GM06990 (cell line): ENCODE measurements around the gene GRAP2.
"Not testable (repeated sequence)": the region's sequence is repeated elsewhere in the genome, so short reads cannot be mapped to it uniquely, and the experiment has no call there.

Source experiments
- DNase-seq: peaks from one replicate; pipeline ENCODE4 v3.0.0-alpha.2; 2011; ENCODE audit not compliant: insufficient read length; ENCODE audit errors: extremely low read depth
- H3K27me3 ChIP-seq: replicated peaks from 2 replicates; pipeline ENCODE4 v1.6.0; 2011; ENCODE audit warnings: low read length; ENCODE audit not compliant: control insufficient read depth, insufficient read depth
- H3K36me3 ChIP-seq: 2 replicates; pipeline ENCODE4 v1.5.1; 2011; ENCODE audit warnings: low read length; ENCODE audit not compliant: control insufficient read depth, insufficient read depth
- H3K4me3 ChIP-seq: replicated peaks from 2 replicates; pipeline ENCODE4 v1.5.1; 2011; ENCODE audit warnings: low read depth, mild to moderate bottlenecking, control low read depth, low read length
- CTCF ChIP-seq: IDR thresholded peaks from 2 replicates; pipeline ENCODE4 v1.5.1; 2011; ENCODE audit warnings: low read length, control low read depth, mild to moderate bottlenecking, inconsistent platforms; ENCODE audit not compliant: insufficient read depth, poor library complexity, severe bottlenecking

Gene GRAP2

GRCh38 chr22:39895682-39896081 lies 5.2 kb upstream of the GRAP2 start:
- Histone ChIP-seq H3K27me3 (no peaks in the 10 kb centered on the region), H3K36me3 (no peaks in the 10 kb centered on the region), H3K4me3 (no peak overlapping the region)
- DNase-seq = no peak
- TF ChIP-seq CTCF = no peak

- DNase-seq = no peak
- Histone ChIP-seq H3K27me3 (no peaks in the 10 kb centered on the region), H3K4me3 (no peak overlapping the region), H3K36me3 (no peaks in the 10 kb centered on the region)
- TF ChIP-seq CTCF = no peak
These were observed 4.4 kb upstream of the GRAP2 start for GRCh38 chr22:39896313-39896996.

- Histone ChIP-seq H3K27me3 (no peaks in the 10 kb centered on the region), H3K36me3 (no peaks in the 10 kb centered on the region), H3K4me3 (no peak overlapping the region)
- DNase-seq = no peak
- TF ChIP-seq CTCF = no peak
These were observed 3.0 kb upstream of the GRAP2 start for GRCh38 chr22:39897841-39898240.

- no peaks in the 10 kb centered on the region for H3K36me3 ChIP-seq
- peak; percentile 65 for DNase-seq
- H3K27me3 ChIP-seq = no peaks in the 10 kb centered on the region
- H3K4me3 ChIP-seq = no peak overlapping the region
- TF ChIP-seq CTCF = no peak
These were observed 1.9 kb upstream of the GRAP2 start for GRCh38 chr22:39898997-39899396.

GRCh38 chr22:39901565-39902146 lies 772 bp downstream of the GRAP2 start:
- no peak for DNase-seq
- H3K27me3 ChIP-seq = no peaks in the 10 kb centered on the region
- no peaks in the 10 kb centered on the region for H3K36me3 ChIP-seq
- no peak for TF ChIP-seq CTCF
- H3K4me3 ChIP-seq = peak overlapping the region; percentile 50

GRCh38 chr22:39904024-39904423 lies 3.1 kb downstream of the GRAP2 start:
- not testable (repeated sequence) for DNase-seq, H3K27me3 ChIP-seq, H3K4me3 ChIP-seq, H3K36me3 ChIP-seq
